ENCODE data around the gene PLEKHA6.

- no peak for TF ChIP-seq CTCF (IDR thresholded peaks at IDR 0.05)
- no peak for TF ChIP-seq POLR2A (IDR thresholded peaks at IDR 0.05)
These were observed 127.2 kb downstream of the PLEKHA6 start for GRCh38 chr1:204232526-204232925.
